NK-92 (cell line): ENCODE results near the gene APOBEC3G.
"Not testable (repeated sequence)": the region's sequence is repeated elsewhere in the genome, so short reads cannot be mapped to it uniquely, and the experiment has no call there.

Experiments
- DNase-seq: peaks from one replicate; lab custom pipeline; 2025; ENCODE audit not compliant: unreplicated experiment; lab: John Stamatoyannopoulos, UW

The APOBEC3G gene

GRCh38 chr22:39066442-39067276 is 10.4 kb upstream of the APOBEC3G start:
- not testable (repeated sequence) for DNase-seq

GRCh38 chr22:39068033-39068785 is 8.9 kb upstream of the APOBEC3G start:
- no peak for DNase-seq

GRCh38 chr22:39070186-39070585 is 6.9 kb upstream of the APOBEC3G start:
- no peak for DNase-seq

GRCh38 chr22:39072581-39072981 is 4.5 kb upstream of the APOBEC3G start:
- not testable (repeated sequence) for DNase-seq

GRCh38 chr22:39073981-39074380 is 3.1 kb upstream of the APOBEC3G start:
- no peak for DNase-seq

- not testable (repeated sequence) for DNase-seq
These were observed 685 bp upstream of the APOBEC3G start for GRCh38 chr22:39076155-39077025.

- DNase-seq: not testable (repeated sequence)
These were observed 837 bp downstream of the APOBEC3G start for GRCh38 chr22:39077912-39078311.

- DNase-seq: no peak
These were observed 1.3 kb downstream of the APOBEC3G start for GRCh38 chr22:39078329-39078728.

GRCh38 chr22:39079054-39079637 is 2.1 kb downstream of the APOBEC3G start:
- DNase-seq: not testable (repeated sequence)

- DNase-seq: no peak
These were observed 3.1 kb downstream of the APOBEC3G start for GRCh38 chr22:39080052-39080762.

- no peak for DNase-seq
These were observed 3.9 kb downstream of the APOBEC3G start for GRCh38 chr22:39081016-39081415.

- no peak for DNase-seq
These were observed 4.5 kb downstream of the APOBEC3G start for GRCh38 chr22:39081598-39081997.

- DNase-seq: no peak
These were observed 6.4 kb downstream of the APOBEC3G start for GRCh38 chr22:39083212-39084165.

- DNase-seq: no peak
These were observed 7.6 kb downstream of the APOBEC3G start for GRCh38 chr22:39084666-39085065.

GRCh38 chr22:39087098-39087497 is 10.0 kb downstream of the APOBEC3G start:
- no peak for DNase-seq

GRCh38 chr22:39087881-39088684 is 11.0 kb downstream of the APOBEC3G start:
- DNase-seq: no peak

- no peak for DNase-seq
These were observed 11.6 kb downstream of the APOBEC3G start for GRCh38 chr22:39088685-39089032.

GRCh38 chr22:39089928-39090327 is 12.9 kb downstream of the APOBEC3G start:
- DNase-seq: no peak
